Tibial nerve (tissue), 4 donors: ENCODE data around the gene CLEC4A. TPM values are rescaled to one million over a fixed set of nuclear protein-coding genes. Genes with fewer than 3 reads are reported as not detected.

Source experiments
- DNase-seq, 2 donors: peaks; one replicate each; pipeline ENCODE4 v3.0.0-alpha.2; 2019; ENCODE audit warnings: low spot score in 2 of 2
- H3K27ac ChIP-seq, 4 donors: fragments of 200-600 bp; sonication (generic) in 3 of 4; one replicate each; pipeline ENCODE4 v1.5.1; 2017 to 2019; ENCODE audit warnings: mild to moderate bottlenecking in 1 of 4
- H3K27me3 ChIP-seq, 2 donors: fragments of 200-600 bp; sonication (generic) in 1 of 2; one replicate each; pipeline versions ENCODE4 v1.5.1 to v1.6.0; 2017 to 2019
- H3K36me3 ChIP-seq, 3 donors: fragments of 200-600 bp; sonication (generic); one replicate each; pipeline ENCODE4 v1.5.1; 2018 to 2019
- H3K4me1 ChIP-seq, 4 donors: fragments of 200-600 bp; sonication (generic) in 3 of 4; one replicate each; pipeline ENCODE4 v1.5.1; 2017 to 2019
- H3K4me3 ChIP-seq, 4 donors: fragments of 200-600 bp; sonication (generic) in 3 of 4; one replicate each; pipeline ENCODE4 v1.5.1; 2017 to 2019; ENCODE audit warnings: mild to moderate bottlenecking in 1 of 4, moderate library complexity in 1 of 4
- H3K9me3 ChIP-seq, 4 donors: fragments of 200-600 bp; sonication (generic) in 3 of 4; one replicate each; pipeline ENCODE4 v1.5.1; 2017 to 2019
- CTCF ChIP-seq, 5 experiments: fragments of 200-600 bp in 3 of 5; fragments of 450-650 bp in 2 of 5; sonication (generic) in 3 of 5; IDR thresholded peaks; one replicate each; pipeline ENCODE4 v1.5.1; 2016 to 2019; ENCODE audit warnings: antibody characterized with exemption in 5 of 5, mild to moderate bottlenecking in 3 of 5, moderate library complexity in 2 of 5
- EP300 ChIP-seq, 2 donors: sonication (generic); formaldehyde crosslinking; IDR thresholded peaks; one replicate each; pipeline ENCODE4 v1.6.1; 2017; ENCODE audit warnings: antibody characterized with exemption in 2 of 2, mild to moderate bottlenecking in 1 of 2
- POLR2A ChIP-seq, 2 donors: fragments of 450-650 bp; IDR thresholded peaks; one replicate each; pipeline ENCODE4 v1.6.1; 2017; ENCODE audit warnings: antibody characterized with exemption in 2 of 2, mild to moderate bottlenecking in 2 of 2, moderate library complexity in 2 of 2
- WGBS, 2 donors: methylation state at CpG; one replicate each; pipeline ENCODE4 v1.1.5; 2018; 5-methylcytosine and 5-hydroxymethylcytosine counted together
- total RNA-seq, 4 donors: library from RNA; depleted of rRNA; stranded (reverse); fragments of >200 nt; gene quantifications; one replicate each; pipeline ENCODE4 v1.1.0, GENCODE V29; 2016

Gene CLEC4A
- 1 to 10 TPM; 2.2 to 7.9 (median 5.8) TPM for total RNA-seq

DNA sequence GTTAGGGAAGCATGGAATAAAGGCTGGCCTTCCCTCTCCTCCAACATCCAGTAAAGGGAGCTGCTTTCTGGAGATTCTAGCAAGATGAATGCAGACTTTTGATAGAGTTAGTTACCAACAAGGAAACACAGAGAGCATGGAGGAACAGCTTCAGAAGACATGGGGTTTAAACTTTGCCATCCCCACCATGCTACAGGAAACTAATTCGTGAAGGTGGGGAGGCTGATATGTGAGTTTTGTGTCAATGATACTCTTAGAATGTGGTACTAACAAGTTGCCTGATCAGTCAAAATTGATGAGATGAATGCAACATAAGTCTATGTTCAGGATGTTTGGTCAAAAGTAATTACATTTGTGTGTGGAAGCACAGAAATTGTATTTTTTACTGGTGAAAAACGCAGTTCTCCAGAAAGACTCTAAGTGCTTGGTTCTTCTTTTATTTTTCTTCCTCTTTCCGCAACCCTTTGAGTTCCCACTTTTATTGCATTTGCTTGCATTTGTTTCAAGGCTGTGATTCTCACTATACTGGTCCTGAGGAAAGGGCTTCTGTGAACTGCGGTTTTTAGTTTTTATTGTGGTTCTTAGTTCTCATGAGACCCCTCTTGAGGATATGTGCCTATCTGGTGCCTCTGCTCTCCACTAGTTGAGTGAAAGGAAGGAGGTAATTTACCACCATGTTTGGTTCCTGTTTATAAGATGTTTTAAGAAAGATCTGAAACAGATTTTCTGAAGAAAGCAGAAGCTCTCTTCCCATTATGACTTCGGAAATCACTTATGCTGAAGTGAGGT lies at the start of gene CLEC4A:
TSS of gene CLEC4A (plus strand) at position 494 of the 789 bp plus-strand sequence. CDS start at position 756, 262 bp downstream.
- H3K27me3 ChIP-seq, result no peaks in the 10 kb centered on the region
- no peak within 1 kb of the TSS for H3K27ac ChIP-seq
- TF ChIP-seq CTCF (IDR thresholded peaks at IDR 0.05) (no peak), EP300 (IDR thresholded peaks at IDR 0.05) (no peak), POLR2A (IDR thresholded peaks at IDR 0.05) (no peak)
- H3K36me3 ChIP-seq, result peaks cover 0 to 17% (median 0%) of the 10 kb centered on the region in 3 donors
- 78 to 81% methylated on average over 5 of the region's 5 CpGs for WGBS, 2 donors
- no peak for DNase-seq
- H3K9me3 ChIP-seq, result no peaks in the 10 kb centered on the region
- no peak within 1 kb of the TSS for H3K4me3 ChIP-seq
- no peaks in the 10 kb centered on the region for H3K4me1 ChIP-seq

GRCh38 chr12:8075935-8076334 lies 47.5 kb upstream of the CLEC4A start:
- TF ChIP-seq EP300 (IDR thresholded peaks at IDR 0.05) (no peak), POLR2A (IDR thresholded peaks at IDR 0.05) (no peak), CTCF (IDR thresholded peaks at IDR 0.05) (no peak)

DNA sequence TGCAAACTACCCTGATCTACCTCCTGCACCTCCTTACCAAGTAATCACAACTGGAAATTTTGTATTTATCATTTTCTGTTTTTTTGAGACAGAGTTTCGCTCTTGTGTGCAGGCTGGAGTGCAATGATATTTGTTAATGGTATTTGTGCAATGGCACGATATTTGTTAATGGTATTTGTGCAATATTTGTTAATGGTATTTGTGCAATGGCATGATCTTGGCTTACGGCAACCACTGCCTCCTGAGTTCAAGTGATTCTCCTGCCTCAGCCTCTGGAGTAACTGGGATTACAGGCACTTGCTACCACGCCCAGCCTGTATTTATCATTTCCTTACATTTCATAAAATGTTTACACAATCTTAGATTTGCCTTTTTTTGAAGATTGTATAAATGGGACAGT lies 47.1 kb upstream of the CLEC4A start:
- H3K4me3 ChIP-seq, result no peak overlapping the region
- 78 to 84% methylated on average over 4 of the region's 4 CpGs for WGBS, 2 donors
- H3K27ac ChIP-seq, result no peak overlapping the region
- no peaks in the 10 kb centered on the region for H3K9me3 ChIP-seq
- H3K27me3 ChIP-seq, result no peaks in the 10 kb centered on the region
- no peaks in the 10 kb centered on the region for H3K36me3 ChIP-seq
- peaks cover 0 to 22% (median 6%) of the 10 kb centered on the region in 4 donors for H3K4me1 ChIP-seq
- no peak for DNase-seq
- no peak for TF ChIP-seq EP300 (IDR thresholded peaks at IDR 0.05)
- no peak for TF ChIP-seq CTCF (IDR thresholded peaks at IDR 0.05)
- no peak for TF ChIP-seq POLR2A (IDR thresholded peaks at IDR 0.05)

More at GRCh38 chr12:8075935-8076334, 47.5 kb upstream of the CLEC4A start:
- H3K27me3 ChIP-seq, result no peaks in the 10 kb centered on the region
- peaks cover 0 to 18% (median 4%) of the 10 kb centered on the region in 4 donors for H3K4me1 ChIP-seq
- no peaks in the 10 kb centered on the region for H3K36me3 ChIP-seq
- DNase-seq, result no peak
- H3K4me3 ChIP-seq, result no peak overlapping the region
- WGBS, 2 donors, result 88 to 89% methylated on average over 6 of the region's 6 CpGs
- no peak overlapping the region for H3K27ac ChIP-seq
- H3K9me3 ChIP-seq, result no peaks in the 10 kb centered on the region

GRCh38 chr12:8077207-8077606 lies 46.2 kb upstream of the CLEC4A start:
- no peak for DNase-seq
- H3K36me3 ChIP-seq, result no peaks in the 10 kb centered on the region
- no peaks in the 10 kb centered on the region for H3K27me3 ChIP-seq
- 30 to 32% methylated on average over 4 of the region's 4 CpGs for WGBS, 2 donors
- no peak overlapping the region for H3K4me3 ChIP-seq
- no peak overlapping the region for H3K27ac ChIP-seq
- H3K9me3 ChIP-seq, result no peaks in the 10 kb centered on the region
- peaks cover 0 to 22% (median 6%) of the 10 kb centered on the region in 4 donors for H3K4me1 ChIP-seq
- TF ChIP-seq CTCF (IDR thresholded peaks at IDR 0.05) (no peak), EP300 (IDR thresholded peaks at IDR 0.05) (no peak), POLR2A (IDR thresholded peaks at IDR 0.05) (no peak)

- 14 to 24% methylated on average over 4 of the region's 4 CpGs for whole genome bisulfite sequencing, 2 donors
- no peak for DNase-seq
- H3K4me3 ChIP-seq, result no peak overlapping the region
- TF ChIP-seq POLR2A (IDR thresholded peaks at IDR 0.05) (no peak), CTCF (IDR thresholded peaks at IDR 0.05) (peak in 4 of 5 experiments; percentile 13 to 36 (median 28))
- H3K27me3 ChIP-seq, result no peaks in the 10 kb centered on the region
- H3K36me3 ChIP-seq, result no peaks in the 10 kb centered on the region
- H3K4me1 ChIP-seq, result peaks cover 0 to 30% (median 10%) of the 10 kb centered on the region in 4 donors
- H3K9me3 ChIP-seq, result no peaks in the 10 kb centered on the region
- no peak overlapping the region for H3K27ac ChIP-seq
These were observed 45.0 kb upstream of the CLEC4A start for GRCh38 chr12:8078398-8078797.
